K562 (cell line): ENCODE results near the gene CFAP20DC. TPM values are rescaled to one million over a fixed set of nuclear protein-coding genes. Genes with fewer than 3 reads are reported as not detected.

Experiments used
- DDX20 ChIP-seq: fragments of 450-650 bp; IDR thresholded peaks from 2 replicates; pipeline ENCODE4 v1.6.1; 2016; ENCODE audit warnings: missing genetic modification characterization, low read depth, mild to moderate bottlenecking, missing compliant biosample characterization, moderate library complexity
- ETV1 ChIP-seq: fragments of 450-650 bp; conservative IDR thresholded peaks from 2 replicates; pipeline ENCODE4 v1.6.1; 2016; ENCODE audit warnings: missing genetic modification characterization, control low read depth, low read depth, missing compliant biosample characterization
- NR2C1 ChIP-seq, 2 experiments: fragments of 450-650 bp; IDR thresholded peaks; 2 replicates each; pipeline ENCODE4 v1.6.1; 2017; ENCODE audit warnings: mild to moderate bottlenecking in 2 of 2, antibody characterized with exemption in 1 of 2, inconsistent platforms in 1 of 2, missing compliant biosample characterization in 1 of 2, missing genetic modification characterization in 1 of 2
- PTRF ChIP-seq: fragments of 450-650 bp; IDR thresholded peaks from 2 replicates; pipeline ENCODE4 v1.6.1; 2016; ENCODE audit warnings: mild to moderate bottlenecking, missing genetic modification characterization, missing compliant biosample characterization
- SMAD3 ChIP-seq: fragments of 450-650 bp; formaldehyde crosslinking; conservative IDR thresholded peaks from 2 replicates; pipeline ENCODE4 v1.4.0; 2020; ENCODE audit warnings: mild to moderate bottlenecking
- TAF7 ChIP-seq: fragments of 450-650 bp; IDR thresholded peaks from 2 replicates; pipeline ENCODE4 v1.6.1; 2016; ENCODE audit warnings: missing genetic modification characterization, missing compliant biosample characterization
- ZNF518B ChIP-seq: fragments of 250-450 bp; sonication (Bioruptor Pico); IDR thresholded peaks from 2 replicates; pipeline ENCODE4 v1.5.0; 2021; ENCODE audit warnings: mild to moderate bottlenecking, moderate library complexity
- ZNF644 ChIP-seq: fragments of 200-800 bp; sonication (Bioruptor generic); IDR thresholded peaks from 2 replicates; pipeline ENCODE4 v1.6.1; 2016; ENCODE audit warnings: low read depth, missing genetic modification characterization, missing compliant biosample characterization
- ZNF766 ChIP-seq: fragments of 200-800 bp; sonication (Bioruptor generic); conservative IDR thresholded peaks from 2 replicates; pipeline ENCODE4 v1.6.1; 2016; ENCODE audit warnings: missing genetic modification characterization, missing compliant biosample characterization
- polyA plus RNA-seq, 8 experiments: library from polyadenylated mRNA; depleted of rRNA in 4 of 8; stranded (reverse) in 5 of 8; unstranded in 3 of 8; fragments of >200 nt; fragmentation: Nextera tagmentation in 2 of 8; fragmentation: Illumina TruSeq in 1 of 8; extraction: Ambion mirVana in 2 of 8; extraction: Trizol in 1 of 8; gene quantifications; 2 replicates each; pipeline versions ENCODE4 v1.2.1 to v1.2.3, GENCODE V29; 2011 to 2014; ENCODE audit warnings: inconsistent platforms in 1 of 8, missing spikeins in 1 of 8
- total RNA-seq, 7 experiments: library from RNA; depleted of rRNA in 6 of 7; stranded (reverse); fragments of >200 nt in 6 of 7; fragmentation: Illumina TruSeq in 2 of 7; extraction: Trizol in 2 of 7; gene quantifications; 2 replicates each; pipeline versions ENCODE4 v1.2.1 to v1.2.3, GENCODE V29; 2011 to 2021; ENCODE audit warnings: low replicate concordance in 1 of 7
- TF ChIP-seq, protein P1 (sequence below): fragments of 450-650 bp; conservative IDR thresholded peaks from 2 replicates; pipeline ENCODE4 v1.6.1; 2016; ENCODE audit warnings: missing genetic modification characterization, low read depth, mild to moderate bottlenecking, missing compliant biosample characterization, moderate library complexity
- TF ChIP-seq, protein P2 (sequence below), 3 experiments: fragments of 200-800 bp in 1 of 3; sonication (Bioruptor generic) in 1 of 3; sonication (generic) in 1 of 3; formaldehyde crosslinking in 1 of 3; IDR thresholded peaks; 2 replicates each; pipeline versions ENCODE4 v1.6.1 to v1.8.0; 2016 to 2022; ENCODE audit warnings: mild to moderate bottlenecking in 2 of 3, missing compliant biosample characterization in 2 of 3, missing genetic modification characterization in 2 of 3, missing genetic modification reagents in 1 of 3
- TF ChIP-seq, protein P3 (sequence below), 2 experiments: fragments of 200-800 bp in 1 of 2; sonication (Bioruptor generic) in 1 of 2; sonication (generic) in 1 of 2; formaldehyde crosslinking in 1 of 2; IDR thresholded peaks in 1 of 2; conservative IDR thresholded peaks in 1 of 2; 2 replicates each; pipeline versions ENCODE4 v1.5.0 to v1.6.1; 2016 to 2020; ENCODE audit warnings: missing compliant biosample characterization in 1 of 2, missing genetic modification characterization in 1 of 2, missing genetic modification reagents in 1 of 2
- TF ChIP-seq, protein P4 (sequence below): fragments of 450-650 bp; IDR thresholded peaks from 2 replicates; pipeline ENCODE4 v1.6.1; 2016; ENCODE audit warnings: missing biosample characterization, missing genetic modification characterization

The CFAP20DC gene
- total and polyA plus RNA-seq, 9 of the 15 experiments (the other 6 are each of a cell fraction or from before 2014, with no cell fraction given), result 1.6 to 5.9 (median 4.6) TPM

DNA sequence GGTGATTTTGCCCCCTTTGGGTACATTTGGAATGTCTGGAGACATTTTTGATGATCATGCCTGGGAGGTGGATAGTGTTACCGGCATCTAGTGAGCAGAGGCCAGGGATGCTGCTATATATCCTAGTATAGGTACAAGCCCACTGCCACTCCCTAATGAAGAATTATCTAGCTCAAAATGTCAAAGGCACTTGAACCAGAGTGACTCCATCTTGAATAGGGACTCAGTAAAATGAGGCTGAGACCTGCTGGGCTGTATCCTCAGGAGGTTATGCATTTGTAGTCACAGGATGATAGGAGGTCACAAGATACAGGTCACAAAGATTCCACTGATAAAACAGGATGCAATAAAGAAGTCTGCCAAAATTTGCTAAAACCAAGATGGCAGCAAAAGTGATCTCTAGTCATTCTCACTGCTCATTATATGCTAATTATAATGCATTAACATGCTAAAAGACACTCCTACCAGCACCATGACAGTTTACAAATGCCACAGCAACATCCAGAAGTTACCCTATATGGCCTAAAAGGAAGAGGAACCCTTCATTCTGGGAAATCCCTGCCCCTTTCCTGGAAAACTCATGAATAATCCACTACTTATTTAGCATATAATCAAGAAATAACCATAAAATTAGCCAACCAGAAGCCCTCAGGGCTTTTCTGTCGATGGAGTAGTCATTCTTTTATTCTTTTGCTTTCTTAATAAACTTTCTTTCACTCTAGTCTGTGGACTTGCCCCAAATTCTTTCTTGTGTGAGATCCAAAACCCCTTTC is 343.2 kb downstream of the CFAP20DC start (continued):
- 0 out of 2 replicates have a peak, but pooled peaks have one; percentile 17 for TF ChIP-seq TAF7 (tag)
- TF ChIP-seq ZNF644 (tag), result peak; percentile 84; the same call in 1 of the 2 replicates
- TF ChIP-seq, protein P1, sequence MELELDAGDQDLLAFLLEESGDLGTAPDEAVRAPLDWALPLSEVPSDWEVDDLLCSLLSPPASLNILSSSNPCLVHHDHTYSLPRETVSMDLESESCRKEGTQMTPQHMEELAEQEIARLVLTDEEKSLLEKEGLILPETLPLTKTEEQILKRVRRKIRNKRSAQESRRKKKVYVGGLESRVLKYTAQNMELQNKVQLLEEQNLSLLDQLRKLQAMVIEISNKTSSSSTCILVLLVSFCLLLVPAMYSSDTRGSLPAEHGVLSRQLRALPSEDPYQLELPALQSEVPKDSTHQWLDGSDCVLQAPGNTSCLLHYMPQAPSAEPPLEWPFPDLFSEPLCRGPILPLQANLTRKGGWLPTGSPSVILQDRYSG, result peak; percentile 95
- TF ChIP-seq ETV1, result peak; percentile 31; the same call in 1 of the 2 replicates
- no peak for TF ChIP-seq NR2C1 (IDR thresholded peaks at IDR 0.05)
- peak; percentile 50; the same call in 1 of the 2 replicates for TF ChIP-seq NR2C1 (tag; IDR thresholded peaks at IDR 0.05)
- TF ChIP-seq PTRF (tag), result peak; percentile 78
- TF ChIP-seq ZNF518B (CRISPR knock-in tag), result no peak
- peak; percentile 73; the same call in 1 of the 2 replicates for TF ChIP-seq ZNF766 (CRISPR knock-in tag)
- TF ChIP-seq, protein P2, sequence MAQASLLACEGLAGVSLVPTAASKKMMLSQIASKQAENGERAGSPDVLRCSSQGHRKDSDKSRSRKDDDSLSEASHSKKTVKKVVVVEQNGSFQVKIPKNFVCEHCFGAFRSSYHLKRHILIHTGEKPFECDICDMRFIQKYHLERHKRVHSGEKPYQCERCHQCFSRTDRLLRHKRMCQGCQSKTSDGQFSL (CRISPR knock-in tag; IDR thresholded peaks at IDR 0.05), result no peak
- TF ChIP-seq, protein P2 (tag; IDR thresholded peaks at IDR 0.05), result 0 out of 4 replicates have a peak, but pooled peaks of 1 of the 2 experiments have one; percentile 46
- peak; percentile 64; the same call in 1 of the 2 replicates for TF ChIP-seq DDX20
- 0 out of 2 replicates have a peak, but pooled peaks have one; percentile 25 for TF ChIP-seq SMAD3 (CRISPR knock-in tag)
- TF ChIP-seq, protein P3, sequence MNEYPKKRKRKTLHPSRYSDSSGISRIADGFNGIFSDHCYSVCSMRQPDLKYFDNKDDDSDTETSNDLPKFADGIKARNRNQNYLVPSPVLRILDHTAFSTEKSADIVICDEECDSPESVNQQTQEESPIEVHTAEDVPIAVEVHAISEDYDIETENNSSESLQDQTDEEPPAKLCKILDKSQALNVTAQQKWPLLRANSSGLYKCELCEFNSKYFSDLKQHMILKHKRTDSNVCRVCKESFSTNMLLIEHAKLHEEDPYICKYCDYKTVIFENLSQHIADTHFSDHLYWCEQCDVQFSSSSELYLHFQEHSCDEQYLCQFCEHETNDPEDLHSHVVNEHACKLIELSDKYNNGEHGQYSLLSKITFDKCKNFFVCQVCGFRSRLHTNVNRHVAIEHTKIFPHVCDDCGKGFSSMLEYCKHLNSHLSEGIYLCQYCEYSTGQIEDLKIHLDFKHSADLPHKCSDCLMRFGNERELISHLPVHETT (CRISPR knock-in tag; conservative IDR thresholded peaks at IDR 0.05 in 1 of 2, IDR thresholded peaks at IDR 0.05 in 1 of 2), result peak in 1 of 2 experiments; percentile 80; a peak in 2 of 4 replicates
- TF ChIP-seq, protein P4, sequence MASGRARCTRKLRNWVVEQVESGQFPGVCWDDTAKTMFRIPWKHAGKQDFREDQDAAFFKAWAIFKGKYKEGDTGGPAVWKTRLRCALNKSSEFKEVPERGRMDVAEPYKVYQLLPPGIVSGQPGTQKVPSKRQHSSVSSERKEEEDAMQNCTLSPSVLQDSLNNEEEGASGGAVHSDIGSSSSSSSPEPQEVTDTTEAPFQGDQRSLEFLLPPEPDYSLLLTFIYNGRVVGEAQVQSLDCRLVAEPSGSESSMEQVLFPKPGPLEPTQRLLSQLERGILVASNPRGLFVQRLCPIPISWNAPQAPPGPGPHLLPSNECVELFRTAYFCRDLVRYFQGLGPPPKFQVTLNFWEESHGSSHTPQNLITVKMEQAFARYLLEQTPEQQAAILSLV (tag), result peak; percentile 23; the same call in 1 of the 2 replicates
